Measurements from ENCODE around the gene CMTR2. TPM values are rescaled to one million over a fixed set of nuclear protein-coding genes. Genes with fewer than 3 reads are reported as not detected.

CMTR2 gene
- total RNA-seq, 1 experiment from 2014 or later, result 15.5 TPM

DNA sequence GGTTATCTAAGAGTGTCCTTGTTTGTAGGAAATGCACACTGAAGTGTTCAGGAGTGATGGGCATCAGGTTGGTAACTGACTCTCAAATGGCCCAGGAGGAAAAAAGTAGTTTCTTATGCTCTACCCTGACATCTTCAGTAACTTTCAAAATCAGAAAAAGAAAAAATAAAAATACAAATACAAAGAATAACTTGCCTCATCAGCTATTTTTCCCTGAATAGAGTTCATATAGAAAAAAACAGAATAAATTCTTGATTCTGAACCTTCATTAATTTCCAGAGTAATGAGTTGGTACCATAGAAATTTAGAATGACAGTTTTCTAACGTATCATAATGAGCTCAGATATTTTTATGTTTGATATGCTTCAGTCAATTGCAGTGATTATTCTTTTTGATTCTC lies 31.4 kb downstream of the CMTR2 start:
- no peaks in the 10 kb centered on the region for H4K20me1 ChIP-seq (ENCODE audit: control insufficient read depth, insufficient read depth, insufficient read length)
- H3K23me2 ChIP-seq (ENCODE audit: insufficient read length, low read depth, low read length, poor library complexity, severe bottlenecking), result no peaks in the 10 kb centered on the region
- no peak overlapping the region for H2BK120ac ChIP-seq (ENCODE audit: low read depth, low read length, poor library complexity, severe bottlenecking)
- no peak overlapping the region for H3K4ac ChIP-seq (ENCODE audit: low read depth, low read length)
- no peak overlapping the region for H3K4me3 Mint-ChIP-seq
- no peaks in the 10 kb centered on the region for H3K79me2 ChIP-seq (ENCODE audit: insufficient read depth, low read length)
- H2BK20ac ChIP-seq (ENCODE audit: low read depth, low read length, poor library complexity, severe bottlenecking), result no peak overlapping the region
- no CpG with 5 or more reads among the region's 1 CpG for WGBS (ENCODE audit: extremely low coverage, insufficient read length, low lambda C conversion rate)
- H3K18ac ChIP-seq (ENCODE audit: insufficient read length, low read depth, low read length), result no peak overlapping the region
- no peak overlapping the region for H2BK5ac ChIP-seq (ENCODE audit: insufficient read length, low read length)
- no peak overlapping the region for H3K27ac Mint-ChIP-seq
- no peak overlapping the region for H2BK15ac ChIP-seq (ENCODE audit: low read depth, low read length)
- no peak overlapping the region for H4K5ac ChIP-seq (ENCODE audit: insufficient read length, low read depth, low read length)
- no peaks in the 10 kb centered on the region for H3K36me3 Mint-ChIP-seq (ENCODE audit: insufficient read depth in 1 of 3, low read depth in 3 of 3)
- TF ChIP-seq, protein P1, sequence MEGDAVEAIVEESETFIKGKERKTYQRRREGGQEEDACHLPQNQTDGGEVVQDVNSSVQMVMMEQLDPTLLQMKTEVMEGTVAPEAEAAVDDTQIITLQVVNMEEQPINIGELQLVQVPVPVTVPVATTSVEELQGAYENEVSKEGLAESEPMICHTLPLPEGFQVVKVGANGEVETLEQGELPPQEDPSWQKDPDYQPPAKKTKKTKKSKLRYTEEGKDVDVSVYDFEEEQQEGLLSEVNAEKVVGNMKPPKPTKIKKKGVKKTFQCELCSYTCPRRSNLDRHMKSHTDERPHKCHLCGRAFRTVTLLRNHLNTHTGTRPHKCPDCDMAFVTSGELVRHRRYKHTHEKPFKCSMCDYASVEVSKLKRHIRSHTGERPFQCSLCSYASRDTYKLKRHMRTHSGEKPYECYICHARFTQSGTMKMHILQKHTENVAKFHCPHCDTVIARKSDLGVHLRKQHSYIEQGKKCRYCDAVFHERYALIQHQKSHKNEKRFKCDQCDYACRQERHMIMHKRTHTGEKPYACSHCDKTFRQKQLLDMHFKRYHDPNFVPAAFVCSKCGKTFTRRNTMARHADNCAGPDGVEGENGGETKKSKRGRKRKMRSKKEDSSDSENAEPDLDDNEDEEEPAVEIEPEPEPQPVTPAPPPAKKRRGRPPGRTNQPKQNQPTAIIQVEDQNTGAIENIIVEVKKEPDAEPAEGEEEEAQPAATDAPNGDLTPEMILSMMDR (conservative IDR thresholded peaks at IDR 0.05), result no peak
- H3K9ac ChIP-seq (ENCODE audit: extremely low read depth, insufficient read length, low read length), result no peak overlapping the region
- no peak overlapping the region for H3K27ac ChIP-seq (ENCODE audit: insufficient read length, low read depth, low read length)
- H3K23ac ChIP-seq (ENCODE audit: insufficient read length, low read depth, low read length), result no peak overlapping the region
- H3K4me1 Mint-ChIP-seq, result peaks cover 9 to 12% of the 10 kb centered on the region in 2 experiments
- H3T11ph ChIP-seq (ENCODE audit: low read length), result no peak overlapping the region
- no peak overlapping the region for H3K4me2 ChIP-seq (ENCODE audit: insufficient read depth, insufficient read length, low read length)
- H2AFZ ChIP-seq (ENCODE audit: low read length), result no peak overlapping the region
- H3K9me3 ChIP-seq (ENCODE audit: control insufficient read depth, low read depth, low read length), result no peaks in the 10 kb centered on the region
- no peak overlapping the region for H2AK5ac ChIP-seq (ENCODE audit: insufficient read length, low read length)
- no peaks in the 10 kb centered on the region for H3K27me3 Mint-ChIP-seq (ENCODE audit: low read depth)
- peaks cover 4% of the 10 kb centered on the region; the same call in 1 of the 2 replicates for H3K4me1 ChIP-seq (ENCODE audit: insufficient read depth, low read length)
- H2BK12ac ChIP-seq (ENCODE audit: insufficient read length, low read depth, low read length), result no peak overlapping the region
- no peaks in the 10 kb centered on the region for H3K27me3 ChIP-seq (ENCODE audit: insufficient read depth, low read length)
- no peak overlapping the region for H3K56ac ChIP-seq (ENCODE audit: insufficient read length, low read depth, low read length)
- no peak for DNase-seq
- H3K79me1 ChIP-seq (ENCODE audit: insufficient read depth, low read depth, low read length, poor library complexity, severe bottlenecking), result no peaks in the 10 kb centered on the region
- no peaks in the 10 kb centered on the region for H3K9me3 Mint-ChIP-seq
- no peak overlapping the region for H3K14ac ChIP-seq (ENCODE audit: insufficient read depth, low read length)
- no peak overlapping the region for H4K8ac ChIP-seq (replicated peaks; ENCODE audit: insufficient read length, low read depth, low read length)
- no peak overlapping the region for H4K91ac ChIP-seq (ENCODE audit: insufficient read length, low read depth, low read length)

All from H9 (cell line).